ENCODE measurements around the gene SLC44A3. TPM values are rescaled to one million over a fixed set of nuclear protein-coding genes. Genes with fewer than 3 reads are reported as not detected.
"Not testable (repeated sequence)": the region's sequence is repeated elsewhere in the genome, so short reads cannot be mapped to it uniquely, and the experiment has no call there.

The SLC44A3 gene
- total RNA-seq, 1 donor from 2014 or later, result 53.8 TPM

DNA sequence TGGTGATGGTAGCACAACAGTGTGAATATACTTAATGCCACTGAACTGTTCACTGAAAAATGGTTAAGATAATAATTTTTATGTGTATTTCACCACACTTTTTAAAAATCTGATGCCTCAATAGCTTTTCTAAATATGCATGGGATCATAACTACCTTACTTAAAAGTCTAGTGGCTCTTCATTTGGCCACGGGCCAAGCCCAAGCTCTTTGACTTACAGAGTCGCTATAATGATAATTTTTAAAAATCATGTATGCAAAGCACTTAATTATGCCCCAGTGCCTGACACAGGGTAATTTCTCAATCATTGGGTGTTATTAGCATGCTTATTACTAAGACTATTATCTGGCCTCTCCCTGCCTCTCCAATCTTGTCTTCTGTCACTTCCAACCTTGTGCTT is 114.4 kb downstream of the SLC44A3 start:
- no peak for DNase-seq (ENCODE audit: low spot score)

DNA sequence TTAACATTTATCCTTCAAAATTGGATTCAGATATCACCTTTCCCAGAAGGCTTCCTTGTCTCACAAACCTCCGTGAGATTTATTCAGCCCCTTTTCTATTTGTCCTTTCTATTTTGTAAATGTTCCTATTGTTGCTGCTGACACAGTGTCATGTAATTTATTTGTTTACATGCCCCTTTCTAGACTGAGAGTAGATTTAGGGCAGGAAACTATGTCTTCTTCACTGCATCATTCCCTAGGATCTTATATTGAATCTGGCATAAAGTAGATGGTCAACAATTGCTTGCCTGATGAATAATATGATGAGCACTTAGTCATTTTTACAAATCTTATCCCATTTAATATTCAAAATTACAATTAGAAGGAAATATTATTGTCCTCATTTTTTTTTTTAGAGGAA is 114.9 kb downstream of the SLC44A3 start:
- no peak for DNase-seq (ENCODE audit: low spot score)

DNA sequence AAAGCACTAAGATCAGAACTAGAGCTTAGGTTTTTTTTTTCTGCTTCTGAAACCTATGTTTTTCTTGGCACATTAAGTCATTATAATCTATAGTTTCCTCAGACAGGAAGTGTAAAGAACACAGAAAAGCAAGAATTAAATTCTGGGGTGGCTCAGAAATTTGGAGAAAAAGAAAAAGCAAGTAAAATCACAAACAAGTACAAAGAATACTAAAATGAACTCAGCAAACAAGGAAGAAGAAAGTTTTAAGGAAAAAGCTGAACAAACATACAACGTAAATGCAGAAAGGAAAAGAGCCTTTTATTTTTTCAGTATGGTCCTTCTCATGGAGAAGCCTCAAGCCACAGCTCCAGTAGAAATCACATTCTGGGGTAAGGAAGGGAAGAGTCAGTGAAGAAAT is 115.3 kb downstream of the SLC44A3 start:
- no peak for DNase-seq (ENCODE audit: low spot score)

DNA sequence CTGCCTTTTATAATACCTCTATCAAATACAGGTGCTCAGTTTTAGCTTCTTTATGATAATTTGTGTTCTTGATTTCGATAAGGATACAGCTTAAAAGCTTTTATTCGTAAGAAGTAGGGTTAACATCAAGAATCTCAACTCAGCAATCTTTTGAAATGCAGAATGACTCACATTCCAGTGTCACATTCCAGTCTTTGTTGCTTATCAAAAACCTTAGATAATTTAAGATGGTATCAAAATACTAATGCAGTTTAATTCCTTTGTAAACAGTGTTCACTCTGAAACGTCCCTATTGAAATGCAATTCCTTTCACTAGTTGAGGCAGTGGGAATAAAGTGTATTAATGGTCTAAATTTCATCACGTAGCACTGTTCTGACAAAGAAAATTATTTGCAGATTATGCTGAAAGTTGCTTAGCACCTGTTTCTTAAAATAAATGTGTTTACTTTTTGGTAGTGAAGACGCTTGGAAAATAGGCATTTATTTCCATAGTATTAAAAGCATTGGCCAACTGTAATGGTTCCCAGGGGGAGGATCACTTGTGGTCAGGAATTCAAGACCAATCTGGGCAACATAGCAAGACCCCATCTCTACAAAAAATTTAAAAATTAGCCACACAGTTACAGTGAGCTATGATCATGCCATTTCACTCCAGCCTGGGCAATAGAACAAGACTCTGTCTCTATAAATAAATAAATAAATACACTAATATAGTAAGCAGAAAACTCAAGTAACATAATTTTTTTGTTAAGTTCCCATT is 116.9 kb downstream of the SLC44A3 start:
- no peak for DNase-seq (ENCODE audit: low spot score)

DNA sequence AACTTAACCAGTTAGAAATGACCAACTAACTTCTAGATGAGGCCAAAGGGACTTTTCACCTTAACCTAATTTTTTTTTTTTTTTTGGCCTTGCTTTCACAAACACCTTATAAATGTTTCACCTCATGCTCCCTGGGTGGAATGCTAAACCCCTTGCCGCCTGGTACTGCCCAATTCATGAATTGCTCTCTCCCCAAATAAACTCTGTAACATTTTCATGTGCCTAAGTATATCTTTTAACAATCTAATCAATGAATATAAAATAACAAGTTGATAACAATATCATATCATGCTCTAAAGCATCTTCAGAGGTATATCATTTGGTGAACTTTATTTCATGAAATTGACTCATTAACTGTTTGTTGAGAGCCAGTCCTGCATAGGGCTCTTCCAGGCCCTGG is 117.7 kb downstream of the SLC44A3 start:
- DNase-seq (ENCODE audit: low spot score), result no peak

DNA sequence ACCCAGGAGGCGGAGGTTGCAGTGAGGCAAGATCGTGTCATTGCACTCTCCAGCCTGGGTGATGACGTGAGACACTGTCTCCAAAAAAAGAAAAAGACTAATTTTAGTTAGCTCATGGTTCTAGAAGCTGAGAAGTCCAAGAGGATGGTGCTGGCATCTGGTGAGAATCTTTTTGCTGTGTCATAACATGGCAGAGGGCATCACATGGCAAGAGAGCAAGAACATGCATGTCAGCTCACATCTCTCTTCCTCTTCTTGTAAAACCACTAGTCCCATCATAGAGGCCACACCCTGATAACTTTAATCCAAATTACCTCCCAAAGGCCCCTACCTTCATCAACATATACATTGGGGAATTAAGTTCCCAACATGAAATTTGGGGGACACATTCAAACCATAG is 120.6 kb downstream of the SLC44A3 start:
- no peak for DNase-seq (ENCODE audit: low spot score)

DNA sequence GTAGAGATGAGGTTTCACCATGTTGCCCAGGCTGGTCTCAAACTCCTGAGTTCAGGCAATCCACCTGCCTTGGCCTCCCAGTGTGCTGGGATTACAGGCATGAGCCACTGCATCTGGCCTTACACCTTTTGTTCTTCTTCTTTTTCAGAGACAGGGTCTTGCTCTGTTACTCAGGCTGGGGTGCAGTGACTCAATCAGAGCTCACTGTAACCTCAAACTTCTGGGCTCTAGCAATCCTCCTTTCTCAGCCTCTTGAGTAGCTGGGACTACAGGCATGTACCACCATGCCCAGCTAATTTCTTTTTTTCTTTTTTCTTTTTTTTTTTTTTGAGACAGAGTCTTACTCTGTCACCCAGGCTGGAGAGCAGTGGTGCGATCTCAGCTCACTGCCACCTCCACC is 121.3 kb downstream of the SLC44A3 start:
- DNase-seq (ENCODE audit: low spot score), result not testable (repeated sequence)

DNA sequence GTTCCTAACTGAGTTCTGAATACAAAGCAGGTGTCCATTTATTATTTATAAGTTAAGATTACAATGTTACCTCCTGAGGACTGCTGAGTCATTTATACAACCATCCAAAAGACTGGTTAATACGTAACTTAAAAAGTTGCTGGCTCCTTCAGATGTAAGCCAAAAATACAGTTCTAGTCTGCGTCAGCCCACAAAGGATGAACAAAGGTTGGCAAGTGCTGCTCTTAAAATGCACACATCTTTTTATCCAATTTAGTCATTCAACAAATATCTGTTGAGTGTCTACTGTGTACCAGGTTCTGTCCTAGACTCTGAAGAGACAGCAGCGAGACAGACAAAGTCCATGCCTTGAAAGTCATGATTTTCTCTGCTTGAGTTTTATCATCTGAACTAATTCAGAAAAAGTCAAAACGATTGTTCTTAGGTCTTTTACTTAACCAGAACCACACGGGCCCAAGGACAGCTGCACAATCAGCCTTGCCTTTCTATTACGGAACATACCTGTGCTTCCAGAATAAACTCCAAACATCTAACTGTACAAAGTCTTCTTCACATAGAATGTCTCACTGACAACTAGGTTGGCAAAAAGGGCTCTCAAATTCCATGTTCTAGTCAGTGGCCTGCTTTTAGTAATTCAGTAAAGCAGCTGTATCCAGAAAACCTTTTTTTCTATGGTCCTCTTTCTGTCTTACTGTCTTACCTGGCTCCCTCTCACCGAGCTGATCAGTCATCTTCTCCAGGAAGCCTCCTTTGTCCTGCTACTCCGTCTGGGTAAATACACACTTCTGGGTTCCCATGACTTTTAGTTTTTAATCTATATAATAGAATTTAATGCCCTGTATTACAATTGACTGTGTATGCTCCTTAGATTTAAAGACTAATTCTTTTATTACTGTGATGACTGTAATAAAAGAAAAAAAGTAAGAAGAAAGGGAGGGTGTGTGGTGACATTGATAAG is 122.3 kb downstream of the SLC44A3 start:
- DNase-seq (ENCODE audit: low spot score), result peak; percentile 53

Other genes starting within 250 kb of the SLC44A3 start
- gene CNN3, start 106.8 kb downstream of the SLC44A3 start, total RNA-seq, result 171 TPM

Measured in mucosa of gallbladder (tissue), 1 donor.